ENCODE results near the gene P3R3URF. TPM values are rescaled to one million over a fixed set of nuclear protein-coding genes. Genes with fewer than 3 reads are reported as not detected.
A peak's percentile ranks its signal among the peaks of the same experiment; 100 is the strongest.
"Not testable (repeated sequence)": the region's sequence is repeated elsewhere in the genome, so short reads cannot be mapped to it uniquely, and the experiment has no call there.

Gene P3R3URF
- not detected in 2 replicates for total RNA-seq

DNA sequence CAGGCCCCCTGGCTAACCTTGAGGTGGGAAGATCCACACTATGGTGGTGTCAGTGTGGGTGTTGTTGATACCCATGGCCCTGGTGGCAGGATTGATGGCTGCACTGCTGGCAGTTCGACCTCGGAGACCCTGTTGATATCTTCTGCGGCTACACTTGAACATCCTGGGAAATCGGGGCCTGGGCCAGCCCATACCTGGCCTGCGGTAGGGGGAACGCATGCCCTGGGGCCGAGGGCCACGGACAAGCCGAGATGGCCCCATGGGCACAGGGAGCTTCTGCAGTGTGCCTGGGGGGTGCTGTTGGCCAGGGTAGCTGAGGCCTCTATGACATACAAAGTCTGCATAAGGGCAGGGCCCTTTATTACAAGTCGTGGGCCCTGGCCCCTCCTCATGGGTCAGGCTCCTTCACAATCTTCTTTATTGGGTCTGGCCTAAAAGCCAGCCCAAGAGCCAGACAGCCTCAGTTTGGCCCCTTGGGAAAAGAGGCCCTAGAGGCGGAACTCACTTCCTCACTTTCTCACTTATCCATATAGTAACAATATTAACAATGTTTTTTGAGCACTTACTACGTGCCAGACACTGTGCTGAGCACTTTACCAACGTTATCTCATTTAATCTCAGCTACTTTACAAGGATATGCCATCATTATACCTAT is at the start of gene P3R3URF:
P3R3URF (minus strand) TSS at position 278 of the 655 bp plus-strand sequence; CDS start at position 261, 17 bp downstream.
- Mint-ChIP-seq H3K4me3 (no peak within 1 kb of the TSS), H3K27ac (no peak within 1 kb of the TSS), H3K27me3 (no peaks in the 10 kb centered on the region), H3K9me3 (no peaks in the 10 kb centered on the region), H3K4me1 (peaks cover 7% of the 10 kb centered on the region), H3K36me3 (ENCODE audit: low read depth) (no peaks in the 10 kb centered on the region)
- intact Hi-C loops (cut with micrococcal nuclease): loop anchor here (5.0 kb wide), 1 partner anchor 44 kb away; the partner anchor contains the start of gene PIK3R3
- no peak for TF ChIP-seq CTCF (IDR thresholded peaks at IDR 0.05)
- POLR2A ChIA-PET: interaction anchor here (1.0 kb wide), 1 partner anchor 481 kb away, joined by 3 read pairs; no protein-coding TSS in a partner anchor
- ATAC-seq (ENCODE audit: low read depth) (no peak), DNase-seq (no peak)
- CTCF ChIA-PET: interaction anchor here (1.1 kb wide), 1 partner anchor 140 kb away, joined by 3 read pairs; no protein-coding TSS in a partner anchor

DNA sequence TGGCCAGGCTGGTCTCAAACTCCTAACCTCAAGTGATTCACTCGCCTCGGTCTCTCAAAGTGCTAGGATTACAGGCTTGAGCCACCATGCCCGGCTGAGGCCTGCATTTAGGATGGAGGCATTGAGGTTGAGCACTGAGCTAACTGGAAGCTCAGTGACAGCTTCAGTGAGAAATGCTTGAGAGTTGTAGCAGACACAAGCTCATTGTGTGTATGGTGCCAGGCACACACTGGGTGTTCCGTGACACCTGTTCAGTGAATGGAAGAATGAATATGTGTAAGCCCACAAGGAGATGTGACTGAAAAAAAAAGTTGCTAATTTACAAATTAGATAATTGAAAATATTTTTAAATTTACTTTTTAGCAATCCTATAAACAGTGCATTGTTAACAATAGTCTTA is 48.7 kb upstream of the P3R3URF start:
- CTCF ChIA-PET: interaction anchor here (0.8 to 3.0 kb wide), 5 partner anchors 20 to 189 kb away, joined by 3 to 24 read pairs (median 5); partner anchors contain the start of gene RAD54L
- no peak for TF ChIP-seq CTCF (IDR thresholded peaks at IDR 0.05)
- Mint-ChIP-seq H3K4me3 (no peak overlapping the region), H3K27ac (no peak overlapping the region), H3K27me3 (peaks cover 4% of the 10 kb centered on the region), H3K4me1 (peaks cover 2% of the 10 kb centered on the region), H3K36me3 (ENCODE audit: low read depth) (no peaks in the 10 kb centered on the region), H3K9me3 (no peaks in the 10 kb centered on the region)
- POLR2A ChIA-PET: interaction anchor here (0.7 kb wide), 1 partner anchor 387 kb away, joined by 3 read pairs; no protein-coding TSS in a partner anchor
- DNase-seq: no peak
- intact Hi-C loops (cut with micrococcal nuclease): no loop called here
- no peak for ATAC-seq (ENCODE audit: low read depth)

DNA sequence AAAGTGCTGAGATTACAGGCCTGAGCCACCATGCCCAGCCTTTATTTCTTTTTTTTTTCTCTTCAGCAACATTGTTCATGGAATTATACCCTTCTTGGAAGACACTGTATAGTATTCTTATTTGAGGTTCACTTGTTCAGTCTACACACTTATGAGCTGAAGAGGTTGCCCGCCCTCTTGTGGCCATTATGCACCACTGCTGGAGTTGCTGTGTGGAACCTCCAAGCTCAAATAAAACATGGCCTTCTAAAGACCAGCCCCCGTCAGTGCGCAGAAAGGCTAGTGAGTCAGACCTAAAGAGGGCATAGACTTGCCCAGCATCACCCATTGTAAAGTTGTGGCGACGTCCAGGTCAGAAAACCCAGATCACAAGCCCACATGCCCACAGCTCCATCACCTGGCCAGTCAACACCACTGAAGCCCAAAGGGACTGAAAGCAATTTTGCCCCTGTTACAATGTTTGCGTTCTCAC is 47.2 kb upstream of the P3R3URF start:
- Mint-ChIP-seq H3K4me1 (peaks cover 2% of the 10 kb centered on the region), H3K4me3 (no peak overlapping the region), H3K9me3 (no peaks in the 10 kb centered on the region), H3K27ac (no peak overlapping the region), H3K27me3 (peaks cover 4% of the 10 kb centered on the region), H3K36me3 (ENCODE audit: low read depth) (no peaks in the 10 kb centered on the region)
- ATAC-seq (ENCODE audit: low read depth) (peak; percentile 93), DNase-seq (peak; percentile 24)
- ChIA-PET CTCF (interaction anchor here (0.6 to 3.0 kb wide), 24 partner anchors 9 to 874 kb away, joined by 3 to 24 read pairs (median 3); partner anchors contain the start of gene RAD54L), POLR2A (interaction anchor here (0.7 to 1.1 kb wide), 3 partner anchors 21 to 538 kb away, joined by 3 read pairs; partner anchors contain the start of genes GPBP1L1 and NSUN4)
- TF ChIP-seq CTCF (IDR thresholded peaks at IDR 0.05): no peak
- intact Hi-C loops (cut with micrococcal nuclease): loop anchor here (1.0 to 2.0 kb wide), 4 partner anchors 25 to 186 kb away; partner anchors contain the start of gene POMGNT1

- not testable (repeated sequence) for ATAC-seq (ENCODE audit: low read depth); H3K4me1 Mint-ChIP-seq; DNase-seq; H3K36me3 Mint-ChIP-seq (ENCODE audit: low read depth); H3K9me3 Mint-ChIP-seq; H3K27me3 Mint-ChIP-seq; H3K4me3 Mint-ChIP-seq; H3K27ac Mint-ChIP-seq
- intact Hi-C loops (cut with micrococcal nuclease): loop anchor here (1.0 to 2.0 kb wide), 4 partner anchors 24 to 186 kb away; partner anchors contain the start of gene POMGNT1
- CTCF ChIA-PET: interaction anchor here (0.6 to 3.0 kb wide), 20 partner anchors 9 to 266 kb away, joined by 3 to 24 read pairs (median 4); partner anchors contain the start of gene RAD54L
- POLR2A ChIA-PET: interaction anchor here (0.6 to 1.1 kb wide), 3 partner anchors 20 to 537 kb away, joined by 3 to 4 read pairs (median 3); partner anchors contain the start of genes GPBP1L1 and NSUN4
Measured at GRCh38 chr1:46223055-46223454, 46.8 kb upstream of the P3R3URF start.

DNA sequence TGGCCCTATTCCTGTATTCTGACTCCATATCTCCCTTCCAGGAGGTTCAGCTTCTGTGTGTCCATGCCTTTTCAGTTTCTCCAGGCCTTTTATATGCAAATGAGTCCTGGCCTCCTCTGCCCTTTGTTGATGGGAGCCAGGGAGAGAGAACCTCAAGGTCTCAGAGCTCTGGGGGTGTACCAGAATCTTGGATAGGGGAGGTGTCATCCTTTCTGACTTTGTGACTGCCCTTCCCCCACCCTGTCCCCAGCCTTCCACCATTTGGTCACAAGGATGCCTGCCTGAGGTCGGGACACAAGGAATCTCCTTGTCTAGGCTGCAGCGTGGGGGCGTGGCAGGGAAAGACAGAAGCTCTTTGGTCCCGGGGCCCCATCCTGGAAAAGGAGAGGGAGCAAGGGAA is 45.5 kb upstream of the P3R3URF start:
- no peak for TF ChIP-seq CTCF (IDR thresholded peaks at IDR 0.05)
- peaks cover 2% of the 10 kb centered on the region for H3K4me1 Mint-ChIP-seq
- H3K27me3 Mint-ChIP-seq: peaks cover 7% of the 10 kb centered on the region
- no peak overlapping the region for H3K4me3 Mint-ChIP-seq
- ATAC-seq (ENCODE audit: low read depth): no peak
- ChIA-PET POLR2A (no interaction called here), CTCF (interaction anchor here (1.5 kb wide), 1 partner anchor 184 kb away, joined by 5 read pairs; no protein-coding TSS in a partner anchor)
- DNase-seq: no peak
- H3K9me3 Mint-ChIP-seq: no peaks in the 10 kb centered on the region
- intact Hi-C loops (cut with micrococcal nuclease): loop anchor here (2.0 kb wide), 1 partner anchor 23 kb away; the partner anchor contains the start of gene POMGNT1
- H3K36me3 Mint-ChIP-seq (ENCODE audit: low read depth): no peaks in the 10 kb centered on the region
- H3K27ac Mint-ChIP-seq: no peak overlapping the region

All from activated B cell treated with CpG ODN at 0.5 μM for 24 hours (primary cell).